HG02623 (cell line): ENCODE results near the gene FANCC.

ENCODE experiments used
- ATAC-seq: cut with Tn5 transposase; IDR thresholded peaks from one replicate; pipeline ENCODE4 v1.9.1; 2021; ENCODE audit warnings: moderate library complexity; ENCODE audit not compliant: unreplicated experiment

FANCC gene

DNA sequence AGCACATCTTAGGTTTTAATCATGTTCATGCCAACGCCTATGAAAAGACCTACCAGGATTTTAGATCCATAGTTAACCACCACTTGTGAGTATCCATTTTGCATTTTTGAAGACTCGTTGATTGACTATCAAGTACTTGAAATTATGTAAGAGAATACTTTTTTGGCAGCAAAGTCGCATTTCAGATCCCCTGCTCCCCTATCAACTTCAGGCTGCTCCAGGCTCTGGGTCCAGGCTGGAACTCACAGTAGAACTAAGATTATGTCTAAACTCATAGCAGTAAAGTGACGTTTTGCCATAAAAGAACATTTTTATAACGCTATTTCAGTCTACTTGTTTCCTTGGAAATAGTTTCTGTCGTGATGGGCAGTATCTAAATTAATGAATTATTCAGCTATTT is 267.7 kb downstream of the FANCC start:
- no peak for ATAC-seq
